ENCODE data around the gene PRSS36.
"Not testable (repeated sequence)": the region's sequence is repeated elsewhere in the genome, so short reads cannot be mapped to it uniquely, and the experiment has no call there.

PRSS36 gene

GRCh38 chr16:31141489-31142108 lies 8.3 kb downstream of the PRSS36 start:
- no peak for DNase-seq

- not testable (repeated sequence) for DNase-seq
Observed at GRCh38 chr16:31141071-31141469, 8.8 kb downstream of the PRSS36 start.

- DNase-seq: no peak
Observed at GRCh38 chr16:31138621-31139578, 11.0 kb downstream of the PRSS36 start.

GRCh38 chr16:31136822-31137499 lies 12.9 kb downstream of the PRSS36 start:
- not testable (repeated sequence) for DNase-seq

GRCh38 chr16:31136287-31136662 lies 13.6 kb downstream of the PRSS36 start:
- DNase-seq: no peak

- no peak for DNase-seq
Observed at GRCh38 chr16:31135535-31136286, 14.2 kb downstream of the PRSS36 start, which contains the start of gene PRSS8. TSS of gene PRSS8 (minus strand) at chr16:31135727. CDS start at chr16:31135498, 229 bp downstream.

- DNase-seq: peak in 1 of 2 experiments; percentile 17
Observed at GRCh38 chr16:31134625-31135534, 15.0 kb downstream of the PRSS36 start.

GRCh38 chr16:31134091-31134571 lies 15.7 kb downstream of the PRSS36 start:
- no peak for DNase-seq

GRCh38 chr16:31133046-31133501 lies 16.8 kb downstream of the PRSS36 start:
- no peak for DNase-seq

- no peak for DNase-seq
Observed at GRCh38 chr16:31132303-31132979, 17.4 kb downstream of the PRSS36 start.

GRCh38 chr16:31131841-31132271 lies 18.0 kb downstream of the PRSS36 start:
- DNase-seq: no peak

GRCh38 chr16:31131416-31131815 lies 18.4 kb downstream of the PRSS36 start:
- DNase-seq: no peak

GRCh38 chr16:31130899-31131298 lies 19.0 kb downstream of the PRSS36 start:
- no peak for DNase-seq

- DNase-seq: no peak
Observed at GRCh38 chr16:31130336-31130891, 19.5 kb downstream of the PRSS36 start.

- DNase-seq: no peak
Observed at GRCh38 chr16:31129568-31130335, 20.1 kb downstream of the PRSS36 start.

GRCh38 chr16:31128711-31129567 lies 20.9 kb downstream of the PRSS36 start:
- DNase-seq: no peak

- DNase-seq: no peak
Observed at GRCh38 chr16:31127182-31127581, 22.7 kb downstream of the PRSS36 start.

- DNase-seq: no peak
Observed at GRCh38 chr16:31125844-31126243, 24.0 kb downstream of the PRSS36 start.
